ENCODE data around the gene USP36. TPM values are rescaled to one million over a fixed set of nuclear protein-coding genes. Genes with fewer than 3 reads are reported as not detected.
A peak's percentile ranks its signal among the peaks of the same experiment; 100 is the strongest.

Gene USP36
- total and polyA plus RNA-seq, 9 of the 15 experiments (the other 6 are each of a cell fraction or from before 2014, with no cell fraction given): 6.4 to 72.8 (median 22.5) TPM

DNA sequence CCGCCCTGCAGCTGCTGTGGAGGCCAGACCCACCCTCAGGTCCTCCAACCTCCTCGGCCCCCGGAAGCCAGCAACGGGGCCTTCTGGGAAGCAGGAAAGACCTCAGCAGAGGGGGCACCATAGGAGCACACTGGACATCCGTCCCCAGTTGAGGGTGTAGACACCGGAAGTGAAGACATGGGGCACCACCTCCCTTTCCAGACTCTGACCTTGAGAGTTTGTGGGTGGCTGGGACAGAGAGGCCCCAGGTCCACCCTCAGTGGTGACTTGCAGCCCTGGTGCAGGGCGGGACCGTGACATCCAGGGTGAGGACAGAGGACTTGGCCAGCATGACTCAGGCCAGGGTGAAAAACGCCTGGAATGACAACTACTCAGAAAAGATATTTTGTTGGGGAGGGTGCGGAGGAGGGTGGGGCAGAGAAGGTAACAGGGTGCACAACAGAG lies 42.5 kb upstream of the USP36 start (continued):
- TF ChIP-seq MAZ (CRISPR knock-in tag; conservative IDR thresholded peaks at IDR 0.05 in 1 of 2, IDR thresholded peaks at IDR 0.05 in 1 of 2): peak in 1 of 2 experiments; percentile 36; a peak in 1 of 4 replicates
- 0 out of 2 replicates have a peak, but pooled peaks have one; percentile 22 for TF ChIP-seq KLF13 (tag; IDR thresholded peaks at IDR 0.05; ENCODE audit: borderline replicate concordance, low read depth)
- peak; percentile 72 for TF ChIP-seq JUND (IDR thresholded peaks at IDR 0.05; ENCODE audit: borderline replicate concordance, low read depth, low read length)
- TF ChIP-seq JUND (tag; IDR thresholded peaks at IDR 0.05; ENCODE audit: borderline replicate concordance, low read depth, low read length): peak; percentile 57; the same call in 1 of the 3 replicates
- 0 out of 2 replicates have a peak, but pooled peaks have one; percentile 39 for TF ChIP-seq GATAD2B (IDR thresholded peaks at IDR 0.05; ENCODE audit: borderline replicate concordance)
- TF ChIP-seq KLF6 (CRISPR knock-in tag; IDR thresholded peaks at IDR 0.05; ENCODE audit: borderline replicate concordance): no peak
- TF ChIP-seq SMARCA4 (IDR thresholded peaks at IDR 0.05): peak; percentile 21; the same call in 1 of the 2 replicates
- TF ChIP-seq KLF10 (CRISPR knock-in tag; IDR thresholded peaks at IDR 0.05): no peak
- TF ChIP-seq E2F4 (CRISPR knock-in tag; IDR thresholded peaks at IDR 0.05; ENCODE audit: low read depth): no peak
- TF ChIP-seq TEAD4 (IDR thresholded peaks at IDR 0.05; ENCODE audit: low read length): peak; percentile 41; the same call in 1 of the 2 replicates
- no peak for TF ChIP-seq TEAD4 (CRISPR knock-in tag; IDR thresholded peaks at IDR 0.05; ENCODE audit: borderline replicate concordance)
- TF ChIP-seq ZNF551 (CRISPR knock-in tag; IDR thresholded peaks at IDR 0.05): no peak
- TF ChIP-seq, protein P1, sequence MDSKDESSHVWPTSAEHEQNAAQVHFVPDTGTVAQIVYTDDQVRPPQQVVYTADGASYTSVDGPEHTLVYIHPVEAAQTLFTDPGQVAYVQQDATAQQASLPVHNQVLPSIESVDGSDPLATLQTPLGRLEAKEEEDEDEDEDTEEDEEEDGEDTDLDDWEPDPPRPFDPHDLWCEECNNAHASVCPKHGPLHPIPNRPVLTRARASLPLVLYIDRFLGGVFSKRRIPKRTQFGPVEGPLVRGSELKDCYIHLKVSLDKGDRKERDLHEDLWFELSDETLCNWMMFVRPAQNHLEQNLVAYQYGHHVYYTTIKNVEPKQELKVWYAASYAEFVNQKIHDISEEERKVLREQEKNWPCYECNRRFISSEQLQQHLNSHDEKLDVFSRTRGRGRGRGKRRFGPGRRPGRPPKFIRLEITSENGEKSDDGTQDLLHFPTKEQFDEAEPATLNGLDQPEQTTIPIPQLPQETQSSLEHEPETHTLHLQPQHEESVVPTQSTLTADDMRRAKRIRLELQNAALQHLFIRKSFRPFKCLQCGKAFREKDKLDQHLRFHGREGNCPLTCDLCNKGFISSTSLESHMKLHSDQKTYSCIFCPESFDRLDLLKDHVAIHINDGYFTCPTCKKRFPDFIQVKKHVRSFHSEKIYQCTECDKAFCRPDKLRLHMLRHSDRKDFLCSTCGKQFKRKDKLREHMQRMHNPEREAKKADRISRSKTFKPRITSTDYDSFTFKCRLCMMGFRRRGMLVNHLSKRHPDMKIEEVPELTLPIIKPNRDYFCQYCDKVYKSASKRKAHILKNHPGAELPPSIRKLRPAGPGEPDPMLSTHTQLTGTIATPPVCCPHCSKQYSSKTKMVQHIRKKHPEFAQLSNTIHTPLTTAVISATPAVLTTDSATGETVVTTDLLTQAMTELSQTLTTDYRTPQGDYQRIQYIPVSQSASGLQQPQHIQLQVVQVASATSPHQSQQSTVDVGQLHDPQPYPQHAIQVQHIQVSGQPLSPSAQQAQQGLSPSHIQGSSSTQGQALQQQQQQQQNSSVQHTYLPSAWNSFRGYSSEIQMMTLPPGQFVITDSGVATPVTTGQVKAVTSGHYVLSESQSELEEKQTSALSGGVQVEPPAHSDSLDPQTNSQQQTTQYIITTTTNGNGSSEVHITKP (IDR thresholded peaks at IDR 0.05; ENCODE audit: partially characterized antibody): peak; percentile 23
- TF ChIP-seq EGR1 (conservative IDR thresholded peaks at IDR 0.05): peak; percentile 54; the same call in 1 of the 2 replicates
- no peak for TF ChIP-seq KLF16 (IDR thresholded peaks at IDR 0.05)
- no peak for TF ChIP-seq CBX2 (IDR thresholded peaks at IDR 0.05; ENCODE audit: insufficient read depth, low read length, poor library complexity, severe bottlenecking)
- TF ChIP-seq HNRNPUL1 (IDR thresholded peaks at IDR 0.05; ENCODE audit: low read length): no peak
- TF ChIP-seq TFAP4 (CRISPR knock-in tag; IDR thresholded peaks at IDR 0.05; ENCODE audit: borderline replicate concordance): peak; percentile 30; the same call in 1 of the 2 replicates
- TF ChIP-seq ZNF143 (CRISPR knock-in tag; IDR thresholded peaks at IDR 0.05): no peak
- TF ChIP-seq ZC3H4 (CRISPR knock-in tag; IDR thresholded peaks at IDR 0.05; ENCODE audit: borderline replicate concordance): no peak
- no peak for TF ChIP-seq BHLHE40 (IDR thresholded peaks at IDR 0.05; ENCODE audit: low read length)
- peak; percentile 14; the same call in 1 of the 2 replicates for TF ChIP-seq TOE1 (IDR thresholded peaks at IDR 0.05; ENCODE audit: borderline replicate concordance)
- no peak for TF ChIP-seq TOE1 (CRISPR knock-in tag; IDR thresholded peaks at IDR 0.05; ENCODE audit: borderline replicate concordance, low read depth)
- TF ChIP-seq CTBP1 (IDR thresholded peaks at IDR 0.05; ENCODE audit: borderline replicate concordance): peak; percentile 62
- TF ChIP-seq TCF3 (CRISPR knock-in tag; IDR thresholded peaks at IDR 0.05): peak; percentile 39; the same call in 1 of the 2 replicates

Measured in K562 (cell line).